RWPE1 (cell line): Measurements from ENCODE around the gene RANGAP1.

Source experiments
- CTCF ChIA-PET: fragments of 350-600 bp; sonication (Branson Sonifier 250); formaldehyde crosslinking; extraction: SDS; loops from one replicate; lab custom pipeline; 2021; lab: Yijun Ruan, JAX
- POLR2A ChIA-PET: fragments of 400-600 bp; formaldehyde crosslinking; extraction: SDS; loops from one replicate; lab custom pipeline; 2020; ENCODE audit warnings: antibody characterized with exemption; ENCODE audit not compliant: low non-redundant PET; lab: Yijun Ruan, JAX
- DNase-seq: peaks from one replicate; pipeline ENCODE4 v3.0.0; 2012; ENCODE audit warnings: low spot score
- H3K27ac ChIP-seq: fragments of 450-650 bp; 2 replicates; pipeline ENCODE4 v1.5.1; 2017
- TF ChIP-seq, protein P1 (sequence below): fragments of 450-650 bp; conservative IDR thresholded peaks from 2 replicates; pipeline ENCODE4 v1.5.1; 2017; ENCODE audit warnings: low read depth, mild to moderate bottlenecking

Gene RANGAP1

DNA sequence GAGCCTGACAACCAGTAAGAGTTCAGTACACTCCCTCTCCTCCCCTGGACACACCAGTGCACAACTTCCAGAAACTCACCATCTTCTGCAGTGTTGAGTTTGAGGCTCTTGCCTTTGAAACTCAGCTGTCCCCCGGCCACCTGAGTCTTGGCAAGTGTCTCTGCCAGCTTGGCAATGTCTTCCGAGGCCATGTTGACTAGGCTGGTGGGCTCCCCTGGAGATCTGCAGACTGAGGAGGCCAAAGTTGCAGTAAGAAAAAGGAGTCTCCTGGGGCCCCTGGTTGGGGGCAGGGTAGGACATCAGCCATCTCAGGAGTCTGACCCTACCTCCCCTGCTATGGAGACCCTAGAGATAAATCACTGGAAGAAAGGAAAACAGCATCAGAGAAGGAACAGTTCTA is 5.1 kb downstream of the RANGAP1 start:
- TF ChIP-seq, protein P1, sequence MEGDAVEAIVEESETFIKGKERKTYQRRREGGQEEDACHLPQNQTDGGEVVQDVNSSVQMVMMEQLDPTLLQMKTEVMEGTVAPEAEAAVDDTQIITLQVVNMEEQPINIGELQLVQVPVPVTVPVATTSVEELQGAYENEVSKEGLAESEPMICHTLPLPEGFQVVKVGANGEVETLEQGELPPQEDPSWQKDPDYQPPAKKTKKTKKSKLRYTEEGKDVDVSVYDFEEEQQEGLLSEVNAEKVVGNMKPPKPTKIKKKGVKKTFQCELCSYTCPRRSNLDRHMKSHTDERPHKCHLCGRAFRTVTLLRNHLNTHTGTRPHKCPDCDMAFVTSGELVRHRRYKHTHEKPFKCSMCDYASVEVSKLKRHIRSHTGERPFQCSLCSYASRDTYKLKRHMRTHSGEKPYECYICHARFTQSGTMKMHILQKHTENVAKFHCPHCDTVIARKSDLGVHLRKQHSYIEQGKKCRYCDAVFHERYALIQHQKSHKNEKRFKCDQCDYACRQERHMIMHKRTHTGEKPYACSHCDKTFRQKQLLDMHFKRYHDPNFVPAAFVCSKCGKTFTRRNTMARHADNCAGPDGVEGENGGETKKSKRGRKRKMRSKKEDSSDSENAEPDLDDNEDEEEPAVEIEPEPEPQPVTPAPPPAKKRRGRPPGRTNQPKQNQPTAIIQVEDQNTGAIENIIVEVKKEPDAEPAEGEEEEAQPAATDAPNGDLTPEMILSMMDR, result no peak
- peak overlapping the region; percentile 83 for H3K27ac ChIP-seq
- DNase-seq, result no peak
- POLR2A ChIA-PET, result no interaction called here
- CTCF ChIA-PET, result no interaction called here

DNA sequence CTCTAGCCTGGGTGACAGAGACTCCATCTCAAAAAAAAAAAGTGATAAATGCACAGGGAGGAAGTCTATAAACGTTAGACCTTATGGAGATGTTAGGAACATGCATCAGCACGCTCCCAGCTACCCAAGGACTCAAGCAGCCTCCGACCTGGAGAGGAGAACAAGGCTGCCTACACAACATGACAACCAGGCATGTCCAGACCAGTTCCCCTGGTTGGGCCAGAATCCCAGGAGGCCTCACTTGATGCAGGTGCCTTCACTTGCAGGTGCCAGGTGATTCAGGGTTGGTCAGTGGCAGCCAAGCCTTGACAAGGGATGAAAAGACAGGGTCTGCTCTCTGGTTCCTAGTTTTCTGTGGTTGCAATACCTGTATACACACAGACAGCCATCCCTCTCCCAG is 5.9 kb downstream of the RANGAP1 start:
- DNase-seq, result peak; percentile 74
- peak overlapping the region; percentile 83 for H3K27ac ChIP-seq
- ChIA-PET POLR2A (no interaction called here), CTCF (no interaction called here)
- TF ChIP-seq, protein P1, result no peak

DNA sequence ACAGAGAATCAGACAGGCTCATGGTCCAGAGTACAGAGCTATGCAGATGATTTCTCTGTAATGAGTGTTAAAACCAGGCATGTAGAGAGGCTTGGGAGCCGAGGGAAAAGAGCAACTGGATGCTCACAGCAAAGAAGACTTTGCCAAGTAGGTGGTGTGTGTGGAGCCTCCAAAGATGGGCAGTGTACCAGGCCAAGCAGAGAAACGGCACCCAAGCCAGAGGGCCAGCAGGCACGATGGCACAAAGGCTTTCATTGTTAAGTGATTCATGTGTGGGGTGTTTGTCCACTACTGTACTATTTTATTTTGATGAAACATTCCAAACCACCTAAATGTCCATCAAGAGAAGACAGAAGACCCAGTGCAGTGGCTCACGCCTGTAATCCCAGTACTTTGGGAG is 11.1 kb downstream of the RANGAP1 start:
- DNase-seq, result no peak
- H3K27ac ChIP-seq, result peak overlapping the region; percentile 41; the same call in 1 of the 2 replicates
- TF ChIP-seq, protein P1, result no peak
- CTCF ChIA-PET, result interaction anchor here (0.6 kb wide), 1 partner anchor 31 kb away, joined by 4 read pairs; no protein-coding TSS in a partner anchor
- POLR2A ChIA-PET, result no interaction called here

DNA sequence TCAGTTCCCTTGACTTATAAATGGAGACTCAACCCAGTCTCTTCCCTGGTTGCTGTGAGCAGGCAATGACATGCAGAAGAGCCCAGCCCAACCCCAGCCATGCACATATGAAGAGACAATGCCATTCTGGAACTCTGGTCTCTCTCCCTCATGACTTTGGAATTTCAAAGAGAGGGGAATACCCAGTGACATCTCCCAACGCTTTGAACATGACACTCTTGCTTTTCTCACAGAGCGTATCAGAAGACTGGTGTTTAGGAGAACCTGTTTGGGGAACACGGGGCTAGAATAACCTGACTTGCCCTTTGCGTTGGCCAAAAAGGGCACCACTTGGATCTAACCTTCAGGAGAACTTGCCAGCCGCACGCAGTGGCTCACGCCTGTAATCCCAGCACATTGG is 12.9 kb downstream of the RANGAP1 start:
- DNase-seq, result no peak
- POLR2A ChIA-PET, result no interaction called here
- CTCF ChIA-PET, result no interaction called here
- TF ChIP-seq, protein P1, result no peak
- H3K27ac ChIP-seq, result peak overlapping the region; percentile 41

DNA sequence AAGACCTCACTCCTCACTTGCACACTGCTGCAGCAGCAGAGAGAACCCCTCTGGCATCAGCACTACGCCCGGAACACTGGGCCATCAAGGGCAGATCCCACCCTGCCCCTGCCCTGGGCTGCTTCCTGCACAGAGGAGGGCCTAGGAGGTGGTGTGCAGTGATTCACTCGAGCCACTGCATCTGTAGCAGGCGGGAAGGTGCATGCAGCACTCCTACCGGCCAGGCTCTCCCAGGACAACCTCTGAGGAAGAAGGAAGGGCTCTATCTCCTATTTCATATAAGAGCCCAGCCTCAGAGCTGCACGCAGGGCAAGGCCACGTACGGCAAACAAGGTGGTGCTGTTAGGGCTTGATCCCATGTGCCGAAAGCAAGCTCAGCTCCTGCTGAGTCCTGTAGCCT is 14.2 kb downstream of the RANGAP1 start:
- ChIA-PET CTCF (interaction anchor here (0.5 kb wide), 1 partner anchor 52 kb away, joined by 3 read pairs; no protein-coding TSS in a partner anchor), POLR2A (no interaction called here)

DNA sequence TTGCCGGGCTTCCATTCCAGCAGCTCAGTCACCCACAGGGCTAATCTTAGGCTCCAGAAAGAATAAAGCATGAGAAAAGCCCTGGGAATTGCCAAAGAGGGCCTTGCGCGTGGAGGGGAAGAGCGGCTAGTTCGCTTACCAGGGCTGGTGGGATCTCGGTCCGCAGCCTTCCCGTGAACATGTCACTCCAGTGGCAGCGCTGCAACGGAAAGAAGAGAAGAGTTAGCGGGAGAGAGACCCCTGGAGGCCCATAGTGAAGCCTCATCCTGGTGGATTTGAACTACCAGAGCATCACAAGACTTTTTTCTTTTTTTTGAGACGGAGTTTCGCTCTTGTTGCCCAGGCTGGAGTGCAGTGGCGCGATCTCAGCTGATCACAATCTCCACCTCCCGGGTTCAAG is 18.0 kb downstream of the RANGAP1 start:
- DNase-seq, result no peak
- CTCF ChIA-PET, result no interaction called here
- TF ChIP-seq, protein P1, result no peak
- H3K27ac ChIP-seq, result peak overlapping the region; percentile 39
- POLR2A ChIA-PET, result no interaction called here

More for the DNA sequence above, 14.2 kb downstream of the RANGAP1 start:
- no peak for DNase-seq
- TF ChIP-seq, protein P1, result no peak
- peak overlapping the region; percentile 41 for H3K27ac ChIP-seq
